Measurements from ENCODE around the gene GSTM2.
"Not testable (repeated sequence)": the region's sequence is repeated elsewhere in the genome, so short reads cannot be mapped to it uniquely, and the experiment has no call there.

The GSTM2 gene

GRCh38 chr1:109687641-109688499 lies 20.0 kb downstream of the GSTM2 start, which contains the start of gene GSTM1:
Gene GSTM1 (plus strand): TSS chr1:109687817. CDS start chr1:109687874, 57 bp downstream.
- no peak for TF ChIP-seq CTCF (IDR thresholded peaks at IDR 0.05; ENCODE audit: insufficient read depth, low read depth, low read length, missing control alignments)
- no peak for DNase-seq (ENCODE audit: low read depth)
- no peak within 1 kb of the TSS for H3K4me3 ChIP-seq (ENCODE audit: low read depth, low read length)

GRCh38 chr1:109689844-109690405 lies 22.1 kb downstream of the GSTM2 start:
- no peak for DNase-seq (ENCODE audit: low read depth)
- TF ChIP-seq CTCF (IDR thresholded peaks at IDR 0.05; ENCODE audit: insufficient read depth, low read depth, low read length, missing control alignments) = no peak
- no peak overlapping the region for H3K4me3 ChIP-seq (ENCODE audit: low read depth, low read length)

GRCh38 chr1:109691759-109692158 lies 23.9 kb downstream of the GSTM2 start:
- no peak overlapping the region for H3K4me3 ChIP-seq (ENCODE audit: low read depth, low read length)
- no peak for DNase-seq (ENCODE audit: low read depth)
- no peak for TF ChIP-seq CTCF (IDR thresholded peaks at IDR 0.05; ENCODE audit: insufficient read depth, low read depth, low read length, missing control alignments)

GRCh38 chr1:109694400-109694799 lies 26.5 kb downstream of the GSTM2 start:
- not testable (repeated sequence) for DNase-seq (ENCODE audit: low read depth)

GRCh38 chr1:109695138-109695537 lies 27.3 kb downstream of the GSTM2 start:
- not testable (repeated sequence) for H3K4me3 ChIP-seq (ENCODE audit: low read depth, low read length)

More at GRCh38 chr1:109694400-109694799, 26.5 kb downstream of the GSTM2 start:
- not testable (repeated sequence) for H3K4me3 ChIP-seq (ENCODE audit: low read depth, low read length)

GRCh38 chr1:109697066-109697465 lies 29.2 kb downstream of the GSTM2 start:
- no peak for DNase-seq (ENCODE audit: low read depth)
- TF ChIP-seq CTCF (IDR thresholded peaks at IDR 0.05; ENCODE audit: insufficient read depth, low read depth, low read length, missing control alignments) = no peak
- no peak overlapping the region for H3K4me3 ChIP-seq (ENCODE audit: low read depth, low read length)

More at GRCh38 chr1:109695138-109695537, 27.3 kb downstream of the GSTM2 start:
- not testable (repeated sequence) for DNase-seq (ENCODE audit: low read depth)

- DNase-seq (ENCODE audit: low read depth); H3K4me3 ChIP-seq (ENCODE audit: low read depth, low read length): not testable (repeated sequence)
Measured at GRCh38 chr1:109697861-109698260, 30.0 kb downstream of the GSTM2 start.

GRCh38 chr1:109702940-109703339 lies 35.1 kb downstream of the GSTM2 start:
- not testable (repeated sequence) for DNase-seq (ENCODE audit: low read depth); H3K4me3 ChIP-seq (ENCODE audit: low read depth, low read length)

- no peak for TF ChIP-seq CTCF (IDR thresholded peaks at IDR 0.05; ENCODE audit: insufficient read depth, low read depth, low read length, missing control alignments)
- DNase-seq (ENCODE audit: low read depth) = peak; percentile 8
- H3K4me3 ChIP-seq (ENCODE audit: low read depth, low read length) = no peak overlapping the region
Measured at GRCh38 chr1:109704173-109704572, 36.3 kb downstream of the GSTM2 start.
